RWPE1 (cell line): Measurements from ENCODE around the gene USP49.

Experiments
- CTCF ChIA-PET: fragments of 350-600 bp; sonication (Branson Sonifier 250); formaldehyde crosslinking; extraction: SDS; loops from one replicate; lab custom pipeline; 2021; lab: Yijun Ruan, JAX
- POLR2A ChIA-PET: fragments of 400-600 bp; formaldehyde crosslinking; extraction: SDS; loops from one replicate; lab custom pipeline; 2020; ENCODE audit warnings: antibody characterized with exemption; ENCODE audit not compliant: low non-redundant PET; lab: Yijun Ruan, JAX
- DNase-seq: peaks from one replicate; pipeline ENCODE4 v3.0.0; 2012; ENCODE audit warnings: low spot score
- H3K27ac ChIP-seq: fragments of 450-650 bp; 2 replicates; pipeline ENCODE4 v1.5.1; 2017
- CTCF ChIP-seq: fragments of 450-650 bp; conservative IDR thresholded peaks from 2 replicates; pipeline ENCODE4 v1.5.1; 2017; ENCODE audit warnings: low read depth, mild to moderate bottlenecking

The USP49 gene

GRCh38 chr6:41878961-41879405 lies 16.2 kb downstream of the USP49 start:
- CTCF ChIA-PET = interaction anchor here (0.6 kb wide), 1 partner anchor 165 kb away, joined by 7 read pairs; no protein-coding TSS in a partner anchor
- no peak for DNase-seq
- POLR2A ChIA-PET = no interaction called here
- no peak overlapping the region for H3K27ac ChIP-seq
- TF ChIP-seq CTCF = no peak

- no peak for TF ChIP-seq CTCF
- no peak for DNase-seq
- ChIA-PET CTCF (no interaction called here), POLR2A (no interaction called here)
- H3K27ac ChIP-seq = no peak overlapping the region
Observed at GRCh38 chr6:41878246-41878645, 16.9 kb downstream of the USP49 start.

GRCh38 chr6:41877051-41877680 lies 18.0 kb downstream of the USP49 start:
- TF ChIP-seq CTCF = no peak
- POLR2A ChIA-PET = no interaction called here
- no peak for DNase-seq
- CTCF ChIA-PET = no interaction called here
- no peak overlapping the region for H3K27ac ChIP-seq

- TF ChIP-seq CTCF = no peak
- ChIA-PET POLR2A (no interaction called here), CTCF (no interaction called here)
- no peak for DNase-seq
- no peak overlapping the region for H3K27ac ChIP-seq
Observed at GRCh38 chr6:41874741-41875140, 20.4 kb downstream of the USP49 start.

- DNase-seq = no peak
- POLR2A ChIA-PET = no interaction called here
- no peak overlapping the region for H3K27ac ChIP-seq
- no peak for TF ChIP-seq CTCF
- CTCF ChIA-PET = interaction anchor here (0.6 kb wide), 1 partner anchor 976 kb away, joined by 3 read pairs; no protein-coding TSS in a partner anchor
Observed at GRCh38 chr6:41872147-41872546, 23.0 kb downstream of the USP49 start.

GRCh38 chr6:41871691-41872090 lies 23.5 kb downstream of the USP49 start:
- H3K27ac ChIP-seq = no peak overlapping the region
- TF ChIP-seq CTCF = no peak
- CTCF ChIA-PET = no interaction called here
- POLR2A ChIA-PET = no interaction called here
- no peak for DNase-seq
